GM10266 (cell line): ENCODE data around the gene RHOJ.

Source experiments
- DNase-seq: peaks from one replicate; pipeline ENCODE4 v3.0.0; 2012; ENCODE audit errors: extremely low spot score
- TF ChIP-seq, protein P1 (sequence below): IDR thresholded peaks from 2 replicates; pipeline ENCODE4 v1.5.1; 2012; ENCODE audit warnings: mild to moderate bottlenecking, low read depth; ENCODE audit not compliant: control insufficient read depth, insufficient read depth; ENCODE audit errors: missing control alignments

The RHOJ gene

DNA sequence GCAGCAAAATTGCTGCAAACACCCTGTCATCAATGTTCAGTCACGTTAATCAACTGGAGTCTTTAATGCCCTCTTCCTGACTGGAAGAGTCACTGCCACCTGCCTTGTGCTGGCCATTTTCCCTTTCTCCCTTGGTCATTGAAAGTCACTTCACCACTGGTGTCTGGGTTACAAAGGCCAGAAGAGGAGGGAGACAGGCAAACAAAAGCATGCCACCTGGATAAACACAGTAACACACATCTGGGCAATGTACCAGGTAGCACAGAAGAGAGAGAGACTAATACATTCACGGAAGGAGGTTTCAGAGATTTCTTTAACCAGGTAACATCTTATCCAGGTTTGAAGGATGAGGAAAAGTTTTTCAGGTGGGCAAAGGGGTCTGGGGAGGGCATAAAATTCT, 81.8 kb downstream of the RHOJ start:
- TF ChIP-seq, protein P1, sequence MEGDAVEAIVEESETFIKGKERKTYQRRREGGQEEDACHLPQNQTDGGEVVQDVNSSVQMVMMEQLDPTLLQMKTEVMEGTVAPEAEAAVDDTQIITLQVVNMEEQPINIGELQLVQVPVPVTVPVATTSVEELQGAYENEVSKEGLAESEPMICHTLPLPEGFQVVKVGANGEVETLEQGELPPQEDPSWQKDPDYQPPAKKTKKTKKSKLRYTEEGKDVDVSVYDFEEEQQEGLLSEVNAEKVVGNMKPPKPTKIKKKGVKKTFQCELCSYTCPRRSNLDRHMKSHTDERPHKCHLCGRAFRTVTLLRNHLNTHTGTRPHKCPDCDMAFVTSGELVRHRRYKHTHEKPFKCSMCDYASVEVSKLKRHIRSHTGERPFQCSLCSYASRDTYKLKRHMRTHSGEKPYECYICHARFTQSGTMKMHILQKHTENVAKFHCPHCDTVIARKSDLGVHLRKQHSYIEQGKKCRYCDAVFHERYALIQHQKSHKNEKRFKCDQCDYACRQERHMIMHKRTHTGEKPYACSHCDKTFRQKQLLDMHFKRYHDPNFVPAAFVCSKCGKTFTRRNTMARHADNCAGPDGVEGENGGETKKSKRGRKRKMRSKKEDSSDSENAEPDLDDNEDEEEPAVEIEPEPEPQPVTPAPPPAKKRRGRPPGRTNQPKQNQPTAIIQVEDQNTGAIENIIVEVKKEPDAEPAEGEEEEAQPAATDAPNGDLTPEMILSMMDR: no peak
- DNase-seq: no peak

DNA sequence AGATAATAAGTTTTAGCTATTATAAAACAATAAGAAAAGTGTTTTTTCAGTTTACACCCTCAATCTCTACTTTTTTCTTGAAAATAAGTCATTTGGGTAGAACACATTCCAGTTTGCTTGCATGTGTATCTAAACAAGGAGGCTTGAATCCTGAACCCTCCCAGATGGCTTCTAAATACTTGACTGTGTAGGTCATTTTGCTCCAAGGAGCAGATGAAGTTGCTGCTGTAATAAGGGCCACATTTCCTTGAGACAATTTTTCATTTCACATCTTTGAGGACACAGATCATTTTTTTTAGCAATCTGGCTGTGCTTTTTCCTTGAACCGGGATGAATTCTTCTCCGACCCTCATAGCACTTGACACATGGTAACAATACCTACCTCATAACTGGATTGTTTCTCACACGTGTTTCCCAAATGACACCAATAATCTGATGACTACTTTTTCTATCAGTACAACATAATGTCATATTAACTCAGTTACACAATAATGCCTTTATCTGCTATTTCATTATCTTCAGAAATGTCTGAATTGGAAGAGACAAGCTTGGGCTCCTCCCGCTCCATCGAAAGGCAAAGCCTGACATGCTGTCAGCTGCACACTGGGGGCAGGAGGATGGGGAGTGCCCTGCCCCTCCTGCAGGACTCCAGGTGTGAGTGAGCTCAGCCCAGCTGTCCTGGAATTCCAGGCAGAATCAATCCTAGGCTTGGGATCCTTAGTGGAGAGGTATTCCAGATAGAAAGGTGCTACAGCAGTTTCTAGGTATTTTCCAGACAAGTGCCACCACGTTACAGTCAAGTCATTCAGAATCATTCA, 83.6 kb downstream of the RHOJ start:
- TF ChIP-seq, protein P1: no peak
- DNase-seq: no peak

DNA sequence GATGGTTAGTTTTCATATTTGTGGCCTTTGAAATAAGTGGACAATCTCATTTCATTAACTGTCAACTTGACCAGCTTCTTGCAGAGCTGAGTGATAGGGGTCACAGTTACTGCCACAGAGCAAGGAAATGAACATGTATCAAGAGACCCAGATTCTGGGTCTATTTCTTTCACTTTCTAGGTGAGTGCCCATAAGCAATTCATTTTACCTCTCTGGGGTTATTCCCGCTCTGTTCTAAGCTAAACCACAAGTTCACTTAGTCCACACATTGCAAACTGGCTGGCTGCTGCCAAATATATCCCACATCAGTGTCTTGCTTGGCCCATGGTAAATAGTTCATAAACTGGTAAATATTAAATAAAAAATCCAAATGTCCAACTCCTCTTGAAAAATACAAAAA, 84.6 kb downstream of the RHOJ start:
- no peak for DNase-seq
- TF ChIP-seq, protein P1: no peak

DNA sequence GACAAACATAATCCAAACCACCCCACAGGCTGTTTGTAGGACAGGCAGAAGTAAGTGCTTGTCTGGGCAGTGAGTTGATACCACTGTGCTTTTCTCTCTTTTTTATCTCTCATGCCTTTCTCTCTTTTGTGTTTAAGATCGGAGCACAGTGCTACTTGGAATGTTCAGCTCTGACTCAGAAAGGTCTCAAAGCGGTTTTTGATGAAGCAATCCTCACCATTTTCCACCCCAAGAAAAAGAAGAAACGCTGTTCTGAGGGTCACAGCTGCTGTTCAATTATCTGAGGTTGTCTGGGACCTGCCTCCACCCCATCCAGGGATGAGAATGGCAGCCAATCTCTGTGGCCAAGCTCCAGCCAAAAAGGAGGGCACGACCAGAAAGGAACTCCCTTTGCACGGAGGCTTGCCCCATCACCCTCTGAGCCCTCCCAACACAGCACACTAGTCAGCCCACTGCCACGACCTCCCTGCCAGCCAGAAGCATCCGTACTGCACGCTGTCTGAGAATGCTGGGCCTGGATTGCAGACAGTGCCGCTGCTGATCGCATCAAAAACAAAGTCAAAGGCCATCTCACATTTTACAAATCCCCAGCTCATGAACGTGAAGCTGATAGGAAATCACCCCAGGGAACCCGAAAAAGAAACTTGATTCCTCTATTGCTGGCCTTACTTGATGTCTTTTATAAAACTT, 86.6 kb downstream of the RHOJ start:
- no peak for DNase-seq
- TF ChIP-seq, protein P1: no peak

DNA sequence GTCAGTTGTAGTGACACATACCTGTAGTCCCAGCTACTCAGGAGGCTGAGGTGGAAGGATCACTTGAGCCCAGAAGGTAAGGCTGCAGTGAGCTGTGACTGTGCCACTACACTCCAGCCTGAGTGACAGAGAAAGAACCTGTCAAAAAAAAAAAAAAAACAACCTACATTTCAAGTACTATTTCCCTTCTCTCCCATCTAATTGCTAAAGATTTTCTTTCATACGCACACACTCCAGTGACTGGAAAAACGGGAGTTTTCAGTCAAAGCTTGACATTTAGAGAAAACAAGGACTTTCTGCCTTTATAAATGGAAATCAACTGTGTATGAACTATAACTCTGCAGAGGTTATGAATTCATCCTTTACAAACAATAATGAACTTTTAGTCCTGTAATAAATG, 88.6 kb downstream of the RHOJ start:
- TF ChIP-seq, protein P1: no peak
- no peak for DNase-seq

DNA sequence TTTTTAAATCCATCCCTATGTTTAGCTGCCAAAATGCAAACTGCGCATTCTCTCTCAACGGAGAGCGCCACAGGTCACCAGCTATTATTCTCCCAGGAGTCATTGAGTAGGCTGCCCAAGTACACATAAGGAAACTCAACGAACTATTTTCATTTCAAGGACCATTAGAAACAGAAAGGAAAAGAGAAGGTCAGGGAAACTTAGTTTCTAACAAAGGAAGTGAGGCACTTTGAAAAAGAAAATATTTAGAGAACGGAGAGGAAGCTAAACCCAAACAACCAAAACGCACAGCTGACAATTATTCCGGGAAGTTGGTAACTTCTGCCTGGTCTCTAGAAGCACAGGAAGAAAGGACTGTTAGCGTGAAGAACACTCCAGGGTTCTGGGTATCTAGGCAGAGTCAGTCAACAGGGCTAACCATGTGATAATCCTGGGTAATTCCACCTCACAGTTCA, 91.0 kb downstream of the RHOJ start:
- no peak for DNase-seq
- TF ChIP-seq, protein P1: no peak

DNA sequence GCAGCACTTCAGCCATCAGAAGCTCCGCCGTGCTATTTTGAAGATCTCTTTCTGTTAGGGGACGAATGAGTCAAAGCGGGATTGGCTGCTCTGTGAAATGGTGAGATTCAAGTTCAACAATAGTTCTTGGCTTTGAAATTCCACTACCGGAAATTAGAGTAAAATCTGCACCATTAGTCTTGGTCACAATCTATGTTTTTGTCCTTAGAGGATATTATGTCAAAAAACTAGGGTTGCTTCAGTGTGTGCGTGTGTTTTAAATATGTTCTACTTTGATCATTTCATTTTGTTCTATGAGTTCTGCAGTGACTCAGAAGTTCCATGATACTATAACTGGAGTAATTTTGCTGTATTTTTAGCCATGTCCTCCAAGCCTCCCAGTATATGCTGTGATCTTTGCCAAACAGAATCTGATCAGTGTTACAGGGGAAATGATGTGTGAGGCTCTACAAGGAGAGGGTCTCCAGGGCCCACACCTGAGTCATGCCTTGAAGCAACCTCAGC, 91.9 kb downstream of the RHOJ start:
- TF ChIP-seq, protein P1: no peak
- no peak for DNase-seq
